Testis (tissue), 2 donors: ENCODE results near the gene GALE.

Experiments
- POLR2A ChIP-seq: fragments of 450-650 bp; IDR thresholded peaks from one replicate; pipeline ENCODE4 v1.6.1; 2017; ENCODE audit warnings: antibody characterized with exemption, mild to moderate bottlenecking, moderate library complexity
- TF ChIP-seq, protein P1 (sequence below), 3 experiments: fragments of 450-650 bp in 2 of 3; fragments of 200-600 bp in 1 of 3; sonication (generic) in 1 of 3; IDR thresholded peaks; one replicate each; pipeline ENCODE4 v1.5.1; 2016 to 2019; ENCODE audit warnings: antibody characterized with exemption in 3 of 3, mild to moderate bottlenecking in 2 of 3, moderate library complexity in 1 of 3

DNA sequence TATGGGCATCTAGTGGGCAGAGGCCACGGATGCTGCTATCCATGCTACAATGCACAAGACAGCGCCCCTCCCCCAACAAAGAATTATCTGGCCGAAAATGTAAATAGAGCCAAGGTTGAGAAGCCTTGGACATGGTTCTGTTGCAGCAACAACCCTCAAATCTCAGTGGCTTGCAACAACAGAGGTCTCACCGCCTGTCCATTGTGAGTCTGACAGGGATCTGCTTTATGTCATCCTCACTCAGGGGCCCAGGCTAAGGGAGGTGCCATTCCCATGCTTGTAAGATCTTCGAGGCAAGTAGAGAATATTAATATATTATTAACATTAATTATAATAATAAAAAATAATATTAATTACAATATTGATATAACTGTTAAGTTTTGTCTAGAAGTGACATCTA lies 31.8 kb downstream of the GALE start:
- TF ChIP-seq, protein P1, sequence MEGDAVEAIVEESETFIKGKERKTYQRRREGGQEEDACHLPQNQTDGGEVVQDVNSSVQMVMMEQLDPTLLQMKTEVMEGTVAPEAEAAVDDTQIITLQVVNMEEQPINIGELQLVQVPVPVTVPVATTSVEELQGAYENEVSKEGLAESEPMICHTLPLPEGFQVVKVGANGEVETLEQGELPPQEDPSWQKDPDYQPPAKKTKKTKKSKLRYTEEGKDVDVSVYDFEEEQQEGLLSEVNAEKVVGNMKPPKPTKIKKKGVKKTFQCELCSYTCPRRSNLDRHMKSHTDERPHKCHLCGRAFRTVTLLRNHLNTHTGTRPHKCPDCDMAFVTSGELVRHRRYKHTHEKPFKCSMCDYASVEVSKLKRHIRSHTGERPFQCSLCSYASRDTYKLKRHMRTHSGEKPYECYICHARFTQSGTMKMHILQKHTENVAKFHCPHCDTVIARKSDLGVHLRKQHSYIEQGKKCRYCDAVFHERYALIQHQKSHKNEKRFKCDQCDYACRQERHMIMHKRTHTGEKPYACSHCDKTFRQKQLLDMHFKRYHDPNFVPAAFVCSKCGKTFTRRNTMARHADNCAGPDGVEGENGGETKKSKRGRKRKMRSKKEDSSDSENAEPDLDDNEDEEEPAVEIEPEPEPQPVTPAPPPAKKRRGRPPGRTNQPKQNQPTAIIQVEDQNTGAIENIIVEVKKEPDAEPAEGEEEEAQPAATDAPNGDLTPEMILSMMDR (IDR thresholded peaks at IDR 0.05), result no peak
- TF ChIP-seq POLR2A, result no peak
